Panc1 (cell line): Measurements from ENCODE around the gene NAV1.

Source experiments
- POLR2AphosphoS5 ChIP-seq: IDR thresholded peaks from 2 replicates; pipeline ENCODE4 v1.6.1; 2012; ENCODE audit warnings: mild to moderate bottlenecking, low read depth, low read length, moderate library complexity
- SIN3A ChIP-seq: IDR thresholded peaks from 2 replicates; pipeline ENCODE4 v1.6.1; 2012; ENCODE audit warnings: low read depth, mild to moderate bottlenecking, low read length, moderate library complexity, borderline replicate concordance; ENCODE audit not compliant: insufficient read depth
- TCF7L2 ChIP-seq: IDR thresholded peaks from 2 replicates; pipeline ENCODE4 v1.6.1; 2011; ENCODE audit warnings: mild to moderate bottlenecking, low read depth, low read length, inconsistent platforms
- TF ChIP-seq, protein P1 (sequence below): fragments of 450-650 bp; IDR thresholded peaks from 2 replicates; pipeline ENCODE4 v1.5.1; 2017; ENCODE audit warnings: mild to moderate bottlenecking
- TF ChIP-seq, protein P2 (sequence below), 2 experiments: IDR thresholded peaks; 2 replicates each; pipeline ENCODE4 v1.6.1; 2011 to 2012; ENCODE audit warnings: low read depth in 2 of 2, control low read depth in 1 of 2, low read length in 1 of 2, mild to moderate bottlenecking in 1 of 2, moderate library complexity in 1 of 2; ENCODE audit not compliant: insufficient read depth in 1 of 2

DNA sequence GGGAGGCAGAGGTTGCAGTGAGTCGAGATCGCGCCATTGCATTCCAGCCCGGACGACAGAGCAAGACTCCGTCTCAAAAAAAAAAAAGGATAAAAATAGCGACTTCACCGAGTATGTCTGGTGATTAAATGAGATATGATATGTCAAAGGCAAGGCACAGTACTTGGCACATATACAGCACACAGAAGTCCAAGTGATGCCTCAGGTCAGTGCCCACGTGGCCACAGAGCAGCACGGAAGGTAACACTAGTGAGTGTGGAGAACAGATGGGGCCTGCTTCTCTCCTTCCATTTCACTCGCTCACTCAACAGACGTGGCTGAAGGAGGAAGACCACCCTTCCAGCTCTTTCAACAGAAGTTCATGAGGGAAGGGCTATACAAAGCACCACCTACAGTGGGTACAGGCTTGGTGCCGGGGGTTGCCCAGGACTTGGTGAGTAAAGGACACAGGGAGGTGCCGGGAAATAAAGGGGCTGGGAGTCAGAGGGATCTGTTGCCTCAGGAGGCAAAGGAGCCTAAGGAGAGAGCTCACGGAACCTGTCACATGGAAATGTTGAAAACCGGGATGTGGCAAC, 40.9 kb upstream of the NAV1 start:
- TF ChIP-seq, protein P1, sequence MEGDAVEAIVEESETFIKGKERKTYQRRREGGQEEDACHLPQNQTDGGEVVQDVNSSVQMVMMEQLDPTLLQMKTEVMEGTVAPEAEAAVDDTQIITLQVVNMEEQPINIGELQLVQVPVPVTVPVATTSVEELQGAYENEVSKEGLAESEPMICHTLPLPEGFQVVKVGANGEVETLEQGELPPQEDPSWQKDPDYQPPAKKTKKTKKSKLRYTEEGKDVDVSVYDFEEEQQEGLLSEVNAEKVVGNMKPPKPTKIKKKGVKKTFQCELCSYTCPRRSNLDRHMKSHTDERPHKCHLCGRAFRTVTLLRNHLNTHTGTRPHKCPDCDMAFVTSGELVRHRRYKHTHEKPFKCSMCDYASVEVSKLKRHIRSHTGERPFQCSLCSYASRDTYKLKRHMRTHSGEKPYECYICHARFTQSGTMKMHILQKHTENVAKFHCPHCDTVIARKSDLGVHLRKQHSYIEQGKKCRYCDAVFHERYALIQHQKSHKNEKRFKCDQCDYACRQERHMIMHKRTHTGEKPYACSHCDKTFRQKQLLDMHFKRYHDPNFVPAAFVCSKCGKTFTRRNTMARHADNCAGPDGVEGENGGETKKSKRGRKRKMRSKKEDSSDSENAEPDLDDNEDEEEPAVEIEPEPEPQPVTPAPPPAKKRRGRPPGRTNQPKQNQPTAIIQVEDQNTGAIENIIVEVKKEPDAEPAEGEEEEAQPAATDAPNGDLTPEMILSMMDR, result no peak
- TF ChIP-seq POLR2AphosphoS5, result no peak
- no peak for TF ChIP-seq TCF7L2
- TF ChIP-seq, protein P2, sequence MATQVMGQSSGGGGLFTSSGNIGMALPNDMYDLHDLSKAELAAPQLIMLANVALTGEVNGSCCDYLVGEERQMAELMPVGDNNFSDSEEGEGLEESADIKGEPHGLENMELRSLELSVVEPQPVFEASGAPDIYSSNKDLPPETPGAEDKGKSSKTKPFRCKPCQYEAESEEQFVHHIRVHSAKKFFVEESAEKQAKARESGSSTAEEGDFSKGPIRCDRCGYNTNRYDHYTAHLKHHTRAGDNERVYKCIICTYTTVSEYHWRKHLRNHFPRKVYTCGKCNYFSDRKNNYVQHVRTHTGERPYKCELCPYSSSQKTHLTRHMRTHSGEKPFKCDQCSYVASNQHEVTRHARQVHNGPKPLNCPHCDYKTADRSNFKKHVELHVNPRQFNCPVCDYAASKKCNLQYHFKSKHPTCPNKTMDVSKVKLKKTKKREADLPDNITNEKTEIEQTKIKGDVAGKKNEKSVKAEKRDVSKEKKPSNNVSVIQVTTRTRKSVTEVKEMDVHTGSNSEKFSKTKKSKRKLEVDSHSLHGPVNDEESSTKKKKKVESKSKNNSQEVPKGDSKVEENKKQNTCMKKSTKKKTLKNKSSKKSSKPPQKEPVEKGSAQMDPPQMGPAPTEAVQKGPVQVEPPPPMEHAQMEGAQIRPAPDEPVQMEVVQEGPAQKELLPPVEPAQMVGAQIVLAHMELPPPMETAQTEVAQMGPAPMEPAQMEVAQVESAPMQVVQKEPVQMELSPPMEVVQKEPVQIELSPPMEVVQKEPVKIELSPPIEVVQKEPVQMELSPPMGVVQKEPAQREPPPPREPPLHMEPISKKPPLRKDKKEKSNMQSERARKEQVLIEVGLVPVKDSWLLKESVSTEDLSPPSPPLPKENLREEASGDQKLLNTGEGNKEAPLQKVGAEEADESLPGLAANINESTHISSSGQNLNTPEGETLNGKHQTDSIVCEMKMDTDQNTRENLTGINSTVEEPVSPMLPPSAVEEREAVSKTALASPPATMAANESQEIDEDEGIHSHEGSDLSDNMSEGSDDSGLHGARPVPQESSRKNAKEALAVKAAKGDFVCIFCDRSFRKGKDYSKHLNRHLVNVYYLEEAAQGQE (IDR thresholded peaks at IDR 0.05; ENCODE audit: insufficient read depth in 1 of 2, low read depth in 2 of 2, low read length in 1 of 2), result no peak
- no peak for TF ChIP-seq SIN3A
